ENCODE data around the gene AJUBA.

DNA sequence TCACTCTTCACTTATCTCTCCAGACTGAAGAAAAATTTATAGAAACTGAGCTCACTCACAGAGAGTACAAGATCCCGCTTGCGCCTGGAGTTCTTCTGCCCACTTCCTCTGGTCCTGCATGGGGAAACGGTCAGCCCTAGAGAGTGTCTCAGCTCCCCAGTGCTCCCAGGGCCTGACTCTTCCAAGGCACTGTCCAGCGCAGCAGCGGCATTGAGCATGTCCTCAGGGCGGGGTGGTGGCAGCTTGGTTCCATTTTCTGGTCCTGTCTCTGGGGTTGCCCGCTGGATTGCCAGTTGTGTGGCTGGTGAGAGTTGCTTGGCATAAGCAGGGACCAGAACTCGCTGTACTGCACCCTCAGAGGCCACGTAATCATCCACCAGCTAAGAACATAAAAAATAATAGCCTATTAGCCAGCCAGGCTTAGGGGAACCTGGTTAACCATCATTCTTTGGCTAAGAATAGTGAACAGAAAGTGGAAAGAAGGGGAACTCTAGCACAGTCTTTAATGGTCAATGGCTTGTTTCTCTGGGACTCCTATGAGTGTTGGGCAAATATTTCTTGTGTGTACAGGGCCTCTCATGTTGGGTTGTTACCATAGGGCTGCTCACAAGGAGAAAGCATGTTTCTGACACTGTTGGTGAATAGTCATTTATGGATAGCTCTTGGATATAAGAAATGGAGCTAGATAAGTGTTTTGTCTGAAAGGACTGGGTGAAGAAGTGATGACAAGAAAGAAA lies 13.7 kb upstream of the AJUBA start:
- TF ChIP-seq POLR2A (IDR thresholded peaks at IDR 0.05) (no peak), POLR2AphosphoS5 (IDR thresholded peaks at IDR 0.05) (no peak)
- TF ChIP-seq, protein P1, sequence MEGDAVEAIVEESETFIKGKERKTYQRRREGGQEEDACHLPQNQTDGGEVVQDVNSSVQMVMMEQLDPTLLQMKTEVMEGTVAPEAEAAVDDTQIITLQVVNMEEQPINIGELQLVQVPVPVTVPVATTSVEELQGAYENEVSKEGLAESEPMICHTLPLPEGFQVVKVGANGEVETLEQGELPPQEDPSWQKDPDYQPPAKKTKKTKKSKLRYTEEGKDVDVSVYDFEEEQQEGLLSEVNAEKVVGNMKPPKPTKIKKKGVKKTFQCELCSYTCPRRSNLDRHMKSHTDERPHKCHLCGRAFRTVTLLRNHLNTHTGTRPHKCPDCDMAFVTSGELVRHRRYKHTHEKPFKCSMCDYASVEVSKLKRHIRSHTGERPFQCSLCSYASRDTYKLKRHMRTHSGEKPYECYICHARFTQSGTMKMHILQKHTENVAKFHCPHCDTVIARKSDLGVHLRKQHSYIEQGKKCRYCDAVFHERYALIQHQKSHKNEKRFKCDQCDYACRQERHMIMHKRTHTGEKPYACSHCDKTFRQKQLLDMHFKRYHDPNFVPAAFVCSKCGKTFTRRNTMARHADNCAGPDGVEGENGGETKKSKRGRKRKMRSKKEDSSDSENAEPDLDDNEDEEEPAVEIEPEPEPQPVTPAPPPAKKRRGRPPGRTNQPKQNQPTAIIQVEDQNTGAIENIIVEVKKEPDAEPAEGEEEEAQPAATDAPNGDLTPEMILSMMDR (IDR thresholded peaks at IDR 0.05): no peak

All from sigmoid colon (tissue), 4 donors.